Body of pancreas (tissue), 4 donors: Measurements from ENCODE around the gene GET3.

Source experiments
- CTCF ChIP-seq, 7 experiments: fragments of 450-650 bp in 4 of 7; fragments of 200-600 bp in 3 of 7; sonication (generic) in 3 of 7; IDR thresholded peaks; one replicate each; pipeline ENCODE4 v1.5.1; 2016 to 2019; ENCODE audit warnings: antibody characterized with exemption in 7 of 7
- POLR2A ChIP-seq, 3 donors: fragments of 450-650 bp; IDR thresholded peaks; one replicate each; pipeline ENCODE4 v1.6.1; 2016; ENCODE audit warnings: antibody characterized with exemption in 3 of 3, mild to moderate bottlenecking in 2 of 3

DNA sequence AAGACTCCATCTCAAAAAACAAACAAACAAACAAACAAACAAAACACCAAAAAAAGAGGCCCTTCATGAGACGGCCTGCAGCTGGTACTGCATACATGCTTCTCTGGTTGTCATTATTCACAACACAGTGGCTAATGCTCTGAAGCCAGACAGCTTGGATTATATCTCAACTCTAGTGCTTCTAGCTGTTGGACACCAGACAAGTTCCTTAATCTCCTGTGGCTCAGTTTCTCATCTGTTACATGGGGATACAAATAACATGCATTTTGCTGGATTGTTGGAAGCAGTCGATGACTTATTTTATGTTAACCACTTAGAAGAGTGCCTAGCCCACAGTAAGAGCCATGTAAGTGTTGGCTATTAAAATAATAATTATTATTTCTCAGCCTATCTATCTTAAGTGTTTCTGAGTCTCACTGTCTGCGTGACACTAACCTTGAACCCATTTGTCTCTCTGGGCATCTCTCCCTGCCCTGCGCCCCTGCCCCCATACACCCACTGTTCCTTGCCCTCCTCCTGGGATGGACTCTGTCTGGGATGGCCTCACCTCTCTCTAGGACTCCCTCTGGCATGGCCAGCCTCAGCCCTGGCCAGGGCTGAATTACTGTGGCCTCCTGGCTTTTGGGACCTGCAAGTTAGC lies 50.9 kb downstream of the GET3 start:
- TF ChIP-seq CTCF (IDR thresholded peaks at IDR 0.05): no peak
- TF ChIP-seq POLR2A (IDR thresholded peaks at IDR 0.05): no peak
